ENCODE data around the gene CX3CL1.

The CX3CL1 gene

GRCh38 chr16:57406881-57407280 is 34.6 kb downstream of the CX3CL1 start:
- no peak overlapping the region for H3K4me2 ChIP-seq (ENCODE audit: insufficient read depth, low read length)
- no peak overlapping the region for H3K4me3 ChIP-seq (ENCODE audit: low read depth in 1 of 2, low read length in 2 of 2)
- H3K4me1 ChIP-seq (ENCODE audit: insufficient read depth, low read length) = no peaks in the 10 kb centered on the region
- no peaks in the 10 kb centered on the region for H3K36me3 ChIP-seq (ENCODE audit: insufficient read depth, low read length)
- no peak overlapping the region for H2AFZ ChIP-seq (ENCODE audit: low read depth, low read length)
- no peaks in the 10 kb centered on the region for H3K9me3 ChIP-seq (ENCODE audit: insufficient read depth, low read length, severe bottlenecking)
- no peak overlapping the region for H3K9ac ChIP-seq (ENCODE audit: low read depth, low read length)
- no peaks in the 10 kb centered on the region for H4K20me1 ChIP-seq (ENCODE audit: insufficient read depth, low read length)
- no peaks in the 10 kb centered on the region for H3K27me3 ChIP-seq (ENCODE audit: insufficient read depth, low read length, poor library complexity)
- DNase-seq = no peak
- TF ChIP-seq EZH2 (IDR thresholded peaks at IDR 0.05; ENCODE audit: borderline replicate concordance, low read depth, low read length, severe bottlenecking) = no peak
- TF ChIP-seq CTCF (IDR thresholded peaks at IDR 0.05; ENCODE audit: borderline replicate concordance, extremely low read depth, low read length, poor library complexity, severe bottlenecking) = no peak
- no peak overlapping the region for H3K27ac ChIP-seq (ENCODE audit: low read length)
- no peak for ATAC-seq (ENCODE audit: insufficient read depth, low read depth)
- H3K79me2 ChIP-seq (ENCODE audit: insufficient read depth, low read length) = no peaks in the 10 kb centered on the region

DNA sequence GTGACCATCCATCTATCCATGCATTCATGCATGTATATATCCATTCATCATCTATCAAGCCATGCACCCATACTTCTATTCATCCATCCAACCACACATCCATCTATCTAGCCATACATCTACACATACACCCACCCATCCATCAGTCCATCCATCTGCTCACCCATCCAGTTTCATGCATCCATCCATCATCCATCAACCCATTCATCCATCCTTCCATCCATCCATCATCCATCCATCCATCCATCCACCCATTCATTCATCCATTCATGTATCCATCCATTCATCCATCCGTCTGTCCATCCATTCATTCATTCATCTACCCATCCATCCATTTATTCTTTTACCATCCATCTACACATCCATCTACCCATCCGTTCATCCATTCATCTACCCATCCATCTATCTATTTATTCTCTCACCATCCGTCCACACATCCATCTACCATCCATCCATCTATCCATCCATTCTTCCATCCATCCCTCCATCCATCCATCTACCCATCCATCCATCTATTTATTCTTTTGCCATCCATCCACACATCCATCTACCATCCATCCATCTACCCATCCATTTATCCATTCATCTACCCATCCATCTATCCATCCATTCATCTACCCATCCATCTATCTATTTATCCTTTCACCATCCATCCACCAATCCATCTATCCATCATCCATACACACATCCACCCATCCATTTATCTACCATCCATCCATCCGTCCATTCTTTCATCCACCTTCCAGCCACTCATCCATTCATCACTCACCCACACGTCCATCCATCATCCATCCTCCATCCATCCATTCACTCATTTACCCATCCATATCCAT is 35.4 kb downstream of the CX3CL1 start:
- no peaks in the 10 kb centered on the region for H3K9me3 ChIP-seq (ENCODE audit: insufficient read depth, low read length, severe bottlenecking)
- no peak overlapping the region for H3K4me2 ChIP-seq (ENCODE audit: insufficient read depth, low read length)
- no peak overlapping the region for H3K27ac ChIP-seq (ENCODE audit: low read length)
- no peaks in the 10 kb centered on the region for H3K36me3 ChIP-seq (ENCODE audit: insufficient read depth, low read length)
- H3K9ac ChIP-seq (ENCODE audit: low read depth, low read length) = no peak overlapping the region
- no peaks in the 10 kb centered on the region for H3K79me2 ChIP-seq (ENCODE audit: insufficient read depth, low read length)
- no peak for ATAC-seq (ENCODE audit: insufficient read depth, low read depth)
- no peak overlapping the region for H3K4me3 ChIP-seq (ENCODE audit: low read depth in 1 of 2, low read length in 2 of 2)
- TF ChIP-seq CTCF (IDR thresholded peaks at IDR 0.05; ENCODE audit: borderline replicate concordance, extremely low read depth, low read length, poor library complexity, severe bottlenecking) (no peak), EZH2 (IDR thresholded peaks at IDR 0.05; ENCODE audit: borderline replicate concordance, low read depth, low read length, severe bottlenecking) (no peak)
- no peaks in the 10 kb centered on the region for H4K20me1 ChIP-seq (ENCODE audit: insufficient read depth, low read length)
- no peak overlapping the region for H2AFZ ChIP-seq (ENCODE audit: low read depth, low read length)
- no peak for DNase-seq
- H3K4me1 ChIP-seq (ENCODE audit: insufficient read depth, low read length) = no peaks in the 10 kb centered on the region
- H3K27me3 ChIP-seq (ENCODE audit: insufficient read depth, low read length, poor library complexity) = no peaks in the 10 kb centered on the region

- no peak overlapping the region for H3K4me3 ChIP-seq (ENCODE audit: low read depth in 1 of 2, low read length in 2 of 2)
- H3K36me3 ChIP-seq (ENCODE audit: insufficient read depth, low read length) = no peaks in the 10 kb centered on the region
- H2AFZ ChIP-seq (ENCODE audit: low read depth, low read length) = no peak overlapping the region
- DNase-seq (no peak), ATAC-seq (ENCODE audit: insufficient read depth, low read depth) (no peak)
- no peak for TF ChIP-seq EZH2 (IDR thresholded peaks at IDR 0.05; ENCODE audit: borderline replicate concordance, low read depth, low read length, severe bottlenecking)
- TF ChIP-seq CTCF (IDR thresholded peaks at IDR 0.05; ENCODE audit: borderline replicate concordance, extremely low read depth, low read length, poor library complexity, severe bottlenecking) = no peak
- no peaks in the 10 kb centered on the region for H4K20me1 ChIP-seq (ENCODE audit: insufficient read depth, low read length)
- no peaks in the 10 kb centered on the region for H3K4me1 ChIP-seq (ENCODE audit: insufficient read depth, low read length)
- no peaks in the 10 kb centered on the region for H3K9me3 ChIP-seq (ENCODE audit: insufficient read depth, low read length, severe bottlenecking)
- H3K4me2 ChIP-seq (ENCODE audit: insufficient read depth, low read length) = no peak overlapping the region
- no peak overlapping the region for H3K27ac ChIP-seq (ENCODE audit: low read length)
- no peaks in the 10 kb centered on the region for H3K27me3 ChIP-seq (ENCODE audit: insufficient read depth, low read length, poor library complexity)
- H3K9ac ChIP-seq (ENCODE audit: low read depth, low read length) = no peak overlapping the region
- no peaks in the 10 kb centered on the region for H3K79me2 ChIP-seq (ENCODE audit: insufficient read depth, low read length)
Observed at GRCh38 chr16:57409065-57409464, 36.8 kb downstream of the CX3CL1 start.

Measured in DND-41 (cell line).